NCI-H82 treated with DMSO at 0.1 percent for 48 hours (cell line): ENCODE data around the gene WWC1.
"Not testable (repeated sequence)": the region's sequence is repeated elsewhere in the genome, so short reads cannot be mapped to it uniquely, and the experiment has no call there.

Experiments used
- DNase-seq: peaks from one replicate; lab custom pipeline; 2025; ENCODE audit not compliant: unreplicated experiment; lab: John Stamatoyannopoulos, UW

The WWC1 gene

DNA sequence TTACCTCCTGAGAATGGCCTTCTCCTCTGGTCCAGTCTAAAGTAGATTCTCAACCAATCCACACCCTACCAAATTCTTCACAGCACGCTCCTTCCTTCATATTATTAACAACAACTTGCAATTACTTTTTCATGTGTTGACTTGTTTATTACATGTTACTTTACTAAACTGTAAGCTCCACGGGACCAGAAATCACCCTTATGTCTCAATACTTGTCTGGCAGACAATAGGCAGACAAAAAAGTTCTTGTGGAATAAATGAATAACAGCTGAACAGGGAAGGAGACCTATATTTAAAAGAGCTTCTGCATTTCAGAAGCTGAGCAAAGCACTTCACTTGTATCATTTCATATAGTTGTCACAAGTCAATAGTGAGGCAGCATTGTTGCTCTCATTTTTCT lies 5.7 kb upstream of the WWC1 start:
- DNase-seq = no peak

- no peak for DNase-seq
These were observed 5.1 kb upstream of the WWC1 start for GRCh38 chr5:168286386-168286785.

- not testable (repeated sequence) for DNase-seq
These were observed 4.6 kb upstream of the WWC1 start for GRCh38 chr5:168286863-168287262.

- DNase-seq = no peak
These were observed 4.1 kb upstream of the WWC1 start for GRCh38 chr5:168287362-168287761.

DNA sequence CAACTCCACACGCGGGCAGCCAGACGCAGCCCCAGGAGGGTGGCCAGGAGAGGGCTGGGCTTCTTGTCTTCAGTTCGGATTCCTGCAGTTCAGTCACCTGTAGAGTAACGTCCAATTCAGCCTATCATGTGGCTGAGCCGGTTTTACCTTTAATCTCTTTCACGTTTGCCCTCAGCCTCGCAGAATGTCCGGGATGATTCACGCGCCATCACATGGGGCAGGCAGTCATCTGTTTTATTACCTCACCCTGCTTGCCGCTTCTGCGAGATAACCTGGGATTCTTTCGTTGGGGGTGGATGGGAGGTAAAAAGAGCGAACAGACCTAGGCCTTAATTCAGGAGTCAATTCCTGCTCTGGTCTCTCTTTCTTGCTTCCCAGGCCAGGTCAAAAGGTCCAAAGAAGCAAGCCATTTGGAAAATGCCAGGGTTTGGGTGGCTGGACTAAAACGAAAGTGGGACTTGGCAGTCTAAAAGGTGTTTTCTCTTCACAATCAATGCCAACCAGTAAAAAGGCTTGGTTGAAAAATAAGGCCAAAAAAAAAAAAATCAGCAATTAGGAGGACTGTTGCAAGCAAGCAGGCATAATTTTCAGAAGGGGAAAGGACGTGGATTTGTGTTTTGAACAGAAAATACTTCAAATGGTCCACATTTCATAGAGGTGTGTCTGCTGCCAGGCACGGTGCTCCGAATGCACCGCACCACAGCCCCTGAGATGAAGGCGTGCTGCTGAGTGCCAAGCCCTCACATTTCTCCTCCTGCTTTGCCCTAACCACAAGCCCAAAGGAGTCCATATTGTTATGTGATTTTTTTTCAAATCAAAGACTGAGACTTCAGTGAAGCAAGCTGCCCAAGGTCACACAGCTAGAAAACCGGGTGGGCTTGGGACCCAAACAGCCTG lies 2.8 kb upstream of the WWC1 start:
- DNase-seq = no peak

GRCh38 chr5:168290902-168291341 lies 523 bp upstream of the WWC1 start:
- no peak for DNase-seq

DNA sequence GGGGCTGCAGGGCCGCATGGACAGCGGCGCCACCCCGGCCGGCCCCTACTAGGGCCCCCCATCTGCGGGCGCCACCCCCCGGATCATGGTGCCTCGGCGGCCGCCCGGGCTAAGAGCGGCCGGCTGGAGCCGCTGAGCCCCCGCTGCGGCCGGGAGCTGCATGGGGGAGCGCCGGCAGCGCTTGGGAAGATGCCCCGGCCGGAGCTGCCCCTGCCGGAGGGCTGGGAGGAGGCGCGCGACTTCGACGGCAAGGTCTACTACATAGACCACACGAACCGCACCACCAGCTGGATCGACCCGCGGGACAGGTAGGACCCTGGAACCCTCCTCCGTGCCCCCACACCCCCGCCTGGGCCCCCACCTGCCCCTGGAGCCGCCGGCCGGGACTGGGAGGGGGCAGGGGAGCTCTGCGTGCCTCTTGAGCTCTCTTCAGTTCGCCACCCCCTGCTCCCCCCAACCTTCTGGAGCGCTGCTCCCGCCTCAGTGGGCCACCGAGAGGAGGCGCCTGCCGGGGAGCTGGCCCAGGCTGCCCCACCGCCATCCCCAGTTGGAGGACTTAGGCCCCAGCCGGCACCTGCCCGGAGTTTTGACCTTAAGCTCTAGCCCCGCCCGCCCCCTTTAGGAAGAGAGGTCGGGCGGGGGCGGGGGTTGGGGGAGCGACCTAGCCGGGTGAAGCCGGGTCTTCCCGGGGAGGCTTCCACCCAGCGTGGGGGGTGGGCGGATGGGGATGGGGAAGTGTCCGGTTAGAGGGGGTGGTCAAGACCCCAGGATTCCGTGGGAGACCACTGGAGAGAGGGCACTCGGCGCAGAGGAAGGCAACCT lies 730 bp downstream of the WWC1 start:
- no peak for DNase-seq

GRCh38 chr5:168292786-168293696 lies 1.6 kb downstream of the WWC1 start:
- no peak for DNase-seq

GRCh38 chr5:168295574-168296201 lies 4.2 kb downstream of the WWC1 start:
- no peak for DNase-seq

DNA sequence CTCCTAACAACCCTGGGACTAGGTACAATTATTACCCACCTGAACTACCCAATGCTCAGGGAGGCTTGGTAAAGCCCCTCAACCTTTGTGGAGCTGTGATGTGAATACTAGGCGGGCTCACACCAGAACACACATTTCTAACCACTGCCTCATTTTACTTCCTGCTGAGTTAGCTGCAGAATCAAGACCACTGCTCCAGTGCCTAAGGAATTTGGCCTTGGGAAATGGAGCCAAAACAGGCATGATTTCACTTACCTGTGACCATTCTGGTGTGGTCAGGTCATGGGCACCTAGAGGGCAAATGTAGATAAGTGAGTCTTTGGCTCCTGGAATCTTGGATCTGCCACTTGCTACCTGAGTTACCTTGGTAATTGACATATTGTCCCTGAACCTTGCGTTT lies 5.2 kb downstream of the WWC1 start:
- no peak for DNase-seq

DNA sequence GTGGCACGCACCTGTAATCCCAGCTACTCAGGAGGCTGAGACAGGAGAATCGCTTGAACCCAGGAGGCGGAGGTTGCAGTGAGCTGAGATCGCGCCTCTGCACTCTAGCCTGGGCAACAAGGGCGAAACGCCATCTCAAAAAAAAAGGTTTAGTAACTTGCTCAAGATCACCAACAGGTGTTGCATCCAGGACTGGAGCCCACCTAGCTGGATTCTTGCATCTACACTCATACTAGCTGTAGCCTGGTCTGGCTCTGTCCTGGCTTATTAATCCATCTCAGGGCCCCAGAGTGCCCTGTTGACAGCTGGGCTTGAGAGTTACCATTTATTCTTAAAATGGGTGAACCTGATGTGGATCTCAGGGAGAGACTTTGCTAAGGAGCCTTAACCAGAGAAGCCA lies 7.5 kb downstream of the WWC1 start:
- no peak for DNase-seq

DNA sequence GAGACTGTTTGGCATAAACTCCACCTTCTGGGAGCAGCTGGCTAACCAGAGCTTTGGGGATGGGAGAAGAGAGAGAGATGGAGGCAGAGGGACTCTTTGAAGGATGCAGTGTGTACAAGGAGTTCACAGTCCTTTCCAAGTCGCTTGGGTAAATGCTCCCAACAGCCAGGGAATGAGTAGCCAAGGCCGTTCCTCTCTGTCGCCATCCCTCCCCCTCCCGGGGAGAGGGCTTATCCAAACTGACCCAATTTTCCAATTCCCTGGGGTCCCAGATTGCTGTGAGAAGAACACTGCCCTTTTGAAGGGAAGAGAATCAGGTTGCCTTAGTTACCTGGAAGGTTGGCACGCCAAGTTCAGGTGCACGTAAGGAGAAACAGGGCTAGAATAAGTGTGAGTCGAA lies 7.9 kb downstream of the WWC1 start:
- no peak for DNase-seq

GRCh38 chr5:168300326-168301182 lies 9.1 kb downstream of the WWC1 start:
- no peak for DNase-seq

GRCh38 chr5:168301593-168302390 lies 10.3 kb downstream of the WWC1 start:
- DNase-seq = no peak

DNA sequence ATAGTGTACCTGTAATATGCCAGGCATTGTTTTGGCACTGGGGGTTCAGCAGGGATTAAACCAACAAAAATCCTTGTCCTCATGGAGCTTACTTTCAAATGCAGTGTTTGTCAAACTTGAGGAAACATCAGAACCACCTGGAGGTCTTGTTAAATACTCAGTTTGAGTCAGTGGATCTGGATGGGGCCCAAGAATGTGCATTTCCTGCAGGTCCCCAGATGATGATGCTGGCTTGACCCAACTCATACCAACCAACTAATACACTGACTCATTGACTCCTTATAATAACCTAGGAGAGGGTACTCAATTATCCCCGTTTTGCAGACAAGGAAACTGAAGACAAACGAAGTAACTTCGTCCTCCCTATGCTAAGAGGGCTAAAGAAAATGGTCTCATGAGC lies 11.3 kb downstream of the WWC1 start:
- no peak for DNase-seq

DNA sequence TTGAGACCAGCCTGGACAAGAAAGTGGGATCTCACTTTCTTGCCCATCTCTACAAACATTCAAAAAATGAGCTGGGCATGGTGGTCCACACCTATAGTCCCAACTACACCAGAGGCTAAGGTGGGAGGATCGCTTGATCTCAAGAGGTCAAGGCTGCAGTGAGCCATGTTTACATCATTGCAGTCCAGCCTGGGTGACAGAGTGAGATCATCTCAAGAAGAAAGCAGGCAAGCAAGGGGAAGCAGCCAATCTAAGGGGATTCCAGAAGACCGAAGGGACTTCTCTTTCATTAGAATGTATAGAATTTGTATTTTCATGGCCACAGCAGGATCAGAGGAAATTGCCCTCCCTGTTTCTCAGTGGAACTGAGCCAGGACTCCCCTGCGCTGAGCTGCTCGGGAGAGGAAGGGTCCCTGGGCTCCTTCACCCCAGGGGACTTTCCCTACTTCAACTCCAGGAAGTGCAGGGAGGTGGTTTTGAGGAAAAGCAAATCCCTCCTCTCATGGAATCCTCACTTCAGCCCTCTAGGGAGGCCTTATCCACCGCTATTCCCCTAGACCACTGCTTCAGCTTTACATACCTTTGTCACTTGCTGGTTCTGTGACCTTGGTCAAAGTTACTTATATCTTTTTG lies 12.1 kb downstream of the WWC1 start:
- DNase-seq = no peak

- DNase-seq = no peak
These were observed 12.9 kb downstream of the WWC1 start for GRCh38 chr5:168304349-168304748.

GRCh38 chr5:168305281-168305680 lies 13.8 kb downstream of the WWC1 start:
- DNase-seq = no peak
